Mammary epithelial cell (primary cell): ENCODE measurements around the gene MAPK10.

Experiments used
- EZH2 ChIP-seq: IDR thresholded peaks from 2 replicates; pipeline ENCODE4 v1.6.1; 2012; ENCODE audit warnings: low read length, inconsistent platforms, borderline replicate concordance
- TF ChIP-seq, protein P1 (sequence below), 2 donors: IDR thresholded peaks in 1 of 2; conservative IDR thresholded peaks in 1 of 2; 2 replicates each; pipeline ENCODE4 v1.5.1; 2011 to 2012; ENCODE audit warnings: inconsistent platforms in 2 of 2, low read length in 2 of 2, mild to moderate bottlenecking in 2 of 2, control low read depth in 1 of 2, low read depth in 1 of 2; ENCODE audit not compliant: insufficient read depth in 1 of 2; ENCODE audit errors: extremely low read depth in 1 of 2

DNA sequence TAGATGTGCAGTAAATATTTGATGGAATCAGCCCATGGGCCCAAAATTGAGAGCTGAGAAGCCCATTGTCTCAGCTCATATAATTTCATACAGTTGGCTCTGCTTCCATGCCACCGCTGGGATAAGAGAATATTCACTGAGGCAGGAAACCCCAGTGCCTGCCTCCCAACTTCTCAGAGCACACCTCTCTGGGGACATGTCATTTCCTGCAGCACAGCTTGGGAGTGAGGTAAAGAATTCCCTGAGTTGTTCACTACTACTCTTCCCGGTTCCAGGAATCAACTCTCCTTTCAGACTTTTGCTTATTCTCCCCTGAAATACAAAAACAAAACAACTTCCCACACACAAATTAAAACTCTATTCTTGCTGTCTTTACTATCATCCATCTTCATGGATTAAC lies 389.3 kb downstream of the MAPK10 start:
- no peak for TF ChIP-seq EZH2
- TF ChIP-seq, protein P1, sequence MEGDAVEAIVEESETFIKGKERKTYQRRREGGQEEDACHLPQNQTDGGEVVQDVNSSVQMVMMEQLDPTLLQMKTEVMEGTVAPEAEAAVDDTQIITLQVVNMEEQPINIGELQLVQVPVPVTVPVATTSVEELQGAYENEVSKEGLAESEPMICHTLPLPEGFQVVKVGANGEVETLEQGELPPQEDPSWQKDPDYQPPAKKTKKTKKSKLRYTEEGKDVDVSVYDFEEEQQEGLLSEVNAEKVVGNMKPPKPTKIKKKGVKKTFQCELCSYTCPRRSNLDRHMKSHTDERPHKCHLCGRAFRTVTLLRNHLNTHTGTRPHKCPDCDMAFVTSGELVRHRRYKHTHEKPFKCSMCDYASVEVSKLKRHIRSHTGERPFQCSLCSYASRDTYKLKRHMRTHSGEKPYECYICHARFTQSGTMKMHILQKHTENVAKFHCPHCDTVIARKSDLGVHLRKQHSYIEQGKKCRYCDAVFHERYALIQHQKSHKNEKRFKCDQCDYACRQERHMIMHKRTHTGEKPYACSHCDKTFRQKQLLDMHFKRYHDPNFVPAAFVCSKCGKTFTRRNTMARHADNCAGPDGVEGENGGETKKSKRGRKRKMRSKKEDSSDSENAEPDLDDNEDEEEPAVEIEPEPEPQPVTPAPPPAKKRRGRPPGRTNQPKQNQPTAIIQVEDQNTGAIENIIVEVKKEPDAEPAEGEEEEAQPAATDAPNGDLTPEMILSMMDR (conservative IDR thresholded peaks at IDR 0.05 in 1 of 2, IDR thresholded peaks at IDR 0.05 in 1 of 2; ENCODE audit: extremely low read depth in 1 of 2, insufficient read depth in 1 of 2, low read depth in 1 of 2, low read length in 2 of 2), result no peak
